ENCODE results near the gene ATG2A. TPM values are rescaled to one million over a fixed set of nuclear protein-coding genes. Genes with fewer than 3 reads are reported as not detected.

Gene ATG2A
- total RNA-seq, 6 experiments from 2014 or later = 19.0 to 21.7 (median 20.0) TPM

DNA sequence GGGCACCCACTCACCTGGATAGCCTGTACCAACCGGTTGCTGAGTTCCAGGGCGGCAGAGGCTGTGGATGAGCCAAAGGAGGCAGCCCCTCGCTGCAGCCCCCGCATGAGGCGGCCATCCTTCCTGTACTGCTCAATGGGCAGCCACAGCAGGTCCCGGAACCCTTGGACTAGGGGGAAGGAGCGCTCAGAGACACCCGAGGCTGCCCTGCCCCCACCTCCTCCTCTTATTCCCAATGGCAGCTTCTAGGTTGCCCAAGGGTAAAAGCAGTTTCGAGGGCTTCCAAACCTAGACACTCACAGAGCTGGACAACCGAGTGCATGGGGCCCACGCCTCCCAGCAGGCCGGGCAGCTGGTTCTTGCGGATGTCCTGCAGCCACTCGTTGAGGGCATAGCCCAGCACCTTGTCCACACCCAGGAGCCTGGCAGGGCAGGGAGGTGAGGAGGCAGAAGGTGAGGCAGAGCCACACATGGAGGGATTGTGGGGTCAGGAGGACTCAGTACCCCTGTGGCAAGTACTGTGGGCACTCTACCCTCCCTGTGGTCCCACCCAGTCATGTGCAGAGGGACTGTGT, 20.5 kb downstream of the ATG2A start:
- peaks cover under 1% of the 10 kb centered on the region; the same call in 1 of the 2 replicates for H3K27me3 Mint-ChIP-seq (ENCODE audit: insufficient read depth)
- no peaks in the 10 kb centered on the region for H3K9me3 Mint-ChIP-seq
- H3K4me3 Mint-ChIP-seq = no peak overlapping the region
- no peak for DNase-seq
- no peak; the same call in 1 of the 2 replicates for TF ChIP-seq CTCF (IDR thresholded peaks at IDR 0.05)
- no peaks in the 10 kb centered on the region for H3K4me1 Mint-ChIP-seq (ENCODE audit: low read depth)
- no peak overlapping the region for H3K27ac Mint-ChIP-seq
- peaks cover 4% of the 10 kb centered on the region for H3K36me3 Mint-ChIP-seq (ENCODE audit: low read depth)

DNA sequence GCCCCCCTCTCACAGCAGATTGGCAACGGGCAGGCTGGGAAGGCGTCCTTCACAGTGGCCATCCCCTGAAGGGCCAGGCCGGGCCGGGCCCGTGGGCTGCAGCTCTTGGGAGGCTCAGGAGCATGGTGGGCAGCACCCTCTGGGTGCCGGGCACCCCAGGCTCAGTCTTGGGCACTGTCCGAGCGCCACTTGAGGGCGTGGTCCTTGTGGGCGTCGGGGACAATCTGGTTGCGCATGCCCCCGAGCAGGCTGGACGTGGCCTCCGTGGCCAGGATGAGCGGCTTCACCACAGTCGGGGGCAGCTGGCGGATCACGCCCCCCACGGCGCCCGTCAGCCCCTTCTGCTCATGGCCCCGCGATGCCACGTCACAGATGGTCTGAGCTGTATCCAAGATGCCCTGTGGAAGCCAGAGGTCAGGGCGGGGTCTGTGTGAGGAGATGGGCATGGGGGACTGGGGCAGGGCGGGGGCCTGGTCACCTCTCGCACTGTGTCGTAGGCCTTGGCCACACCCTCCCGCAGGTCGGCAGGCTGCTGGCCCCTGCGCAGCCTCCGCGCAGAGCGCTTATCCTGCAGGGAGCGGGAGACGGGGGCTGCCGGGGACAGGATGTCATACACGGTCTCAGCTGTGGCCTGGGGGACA, 22.1 kb downstream of the ATG2A start:
- DNase-seq = no peak
- Mint-ChIP-seq H3K36me3 (ENCODE audit: low read depth) (no peaks in the 10 kb centered on the region), H3K27me3 (ENCODE audit: insufficient read depth) (no peaks in the 10 kb centered on the region), H3K27ac (no peak overlapping the region), H3K9me3 (no peaks in the 10 kb centered on the region), H3K4me1 (ENCODE audit: low read depth) (no peaks in the 10 kb centered on the region), H3K4me3 (no peak overlapping the region)
- TF ChIP-seq CTCF (IDR thresholded peaks at IDR 0.05) = no peak

- no peak overlapping the region for H3K27ac Mint-ChIP-seq
- no peaks in the 10 kb centered on the region for H3K27me3 Mint-ChIP-seq (ENCODE audit: insufficient read depth)
- TF ChIP-seq CTCF (IDR thresholded peaks at IDR 0.05) = peak; percentile 97
- no peak overlapping the region for H3K4me3 Mint-ChIP-seq
- no peaks in the 10 kb centered on the region for H3K36me3 Mint-ChIP-seq (ENCODE audit: low read depth)
- peak; percentile 37 for DNase-seq
- H3K4me1 Mint-ChIP-seq (ENCODE audit: low read depth) = no peaks in the 10 kb centered on the region
- no peaks in the 10 kb centered on the region for H3K9me3 Mint-ChIP-seq
These were observed 22.8 kb downstream of the ATG2A start for GRCh38 chr11:64894070-64894811.

DNA sequence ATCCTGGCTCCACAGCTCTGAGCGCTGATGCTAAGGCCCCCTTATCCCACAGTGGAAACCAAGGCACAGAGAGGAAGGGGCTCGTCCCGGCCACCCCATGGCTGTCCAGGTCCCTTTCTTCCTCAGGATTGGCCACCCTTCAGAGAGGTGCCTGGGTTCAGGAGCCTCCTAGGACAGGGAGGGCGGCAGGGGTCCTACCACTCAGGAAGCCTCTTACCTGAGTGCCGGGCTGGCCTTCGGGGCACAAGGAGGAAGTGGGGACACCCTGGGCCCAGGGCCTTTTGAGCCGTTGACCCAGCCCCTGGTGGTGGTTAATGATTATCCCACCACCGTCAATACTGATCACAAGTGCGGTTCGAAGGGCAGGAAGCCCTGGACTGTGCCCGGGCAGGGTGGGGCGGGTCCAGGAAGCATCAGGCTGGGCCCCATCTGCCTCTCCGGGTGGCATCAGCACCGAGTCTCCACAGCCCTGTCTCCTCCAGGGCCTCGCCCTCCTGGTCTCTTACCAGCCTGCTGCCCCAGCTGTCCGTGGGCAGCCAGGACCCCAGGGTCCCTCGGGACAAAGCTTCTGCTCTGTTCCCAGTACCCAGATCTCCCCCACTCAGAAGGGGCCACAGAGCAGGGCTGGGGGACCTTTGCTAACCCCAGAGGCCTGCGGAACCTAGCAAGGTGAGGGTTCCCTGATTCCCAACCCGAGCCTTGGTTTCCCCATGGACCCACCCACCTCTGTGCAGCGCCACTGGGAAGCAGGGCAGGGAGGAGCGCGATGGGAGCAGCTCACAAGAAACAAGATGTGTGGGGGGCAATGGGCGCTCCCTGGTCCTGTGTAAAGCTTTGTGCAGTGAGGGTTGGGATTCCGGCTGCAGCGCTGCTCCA, 23.6 kb downstream of the ATG2A start:
- no peak for DNase-seq
- Mint-ChIP-seq H3K4me3 (no peak overlapping the region), H3K27me3 (ENCODE audit: insufficient read depth) (no peaks in the 10 kb centered on the region), H3K9me3 (no peaks in the 10 kb centered on the region), H3K4me1 (ENCODE audit: low read depth) (no peaks in the 10 kb centered on the region), H3K27ac (no peak overlapping the region), H3K36me3 (ENCODE audit: low read depth) (no peaks in the 10 kb centered on the region)
- no peak; the same call in 1 of the 2 replicates for TF ChIP-seq CTCF (IDR thresholded peaks at IDR 0.05)

DNA sequence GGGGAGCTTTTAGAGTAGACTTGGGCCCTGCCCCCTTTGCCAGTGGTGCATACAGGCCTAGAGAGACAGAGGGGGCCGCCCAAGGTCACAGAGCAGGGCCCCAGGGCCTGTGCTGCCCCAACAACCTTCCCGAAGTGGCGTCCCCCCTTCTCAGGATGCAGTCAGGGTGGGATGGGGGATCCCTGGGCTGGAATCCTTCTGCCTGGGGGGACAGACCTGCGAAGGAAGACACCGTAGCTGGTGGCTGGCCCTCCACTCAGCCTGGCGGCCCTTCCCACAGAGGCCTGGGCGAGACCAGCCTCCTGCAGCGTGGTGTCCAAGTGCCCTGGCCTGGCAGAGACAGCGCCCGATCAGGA, 24.2 kb downstream of the ATG2A start:
- no peak for DNase-seq
- no peaks in the 10 kb centered on the region for H3K27me3 Mint-ChIP-seq (ENCODE audit: insufficient read depth)
- H3K27ac Mint-ChIP-seq = no peak overlapping the region
- H3K4me3 Mint-ChIP-seq = no peak overlapping the region
- no peaks in the 10 kb centered on the region for H3K9me3 Mint-ChIP-seq
- TF ChIP-seq CTCF (IDR thresholded peaks at IDR 0.05) = no peak
- H3K4me1 Mint-ChIP-seq (ENCODE audit: low read depth) = peaks cover 5% of the 10 kb centered on the region
- no peaks in the 10 kb centered on the region for H3K36me3 Mint-ChIP-seq (ENCODE audit: low read depth)
